SK-N-SH (cell line): ENCODE data around the gene PRRX2. TPM values are rescaled to one million over a fixed set of nuclear protein-coding genes. Genes with fewer than 3 reads are reported as not detected.

Source experiments
- CTCF ChIA-PET: fragments of 300-600, 350-600 bp; formaldehyde crosslinking; extraction: SDS; loops from one replicate; lab custom pipeline; 2021; lab: Yijun Ruan, JAX
- POLR2A ChIA-PET: fragments of 350-600 bp; sonication (Branson Sonifier 250); formaldehyde crosslinking; extraction: SDS; loops from one replicate; lab custom pipeline; 2020; ENCODE audit warnings: antibody characterized with exemption, inconsistent platforms; lab: Yijun Ruan, JAX
- DNase-seq: peaks from one replicate; pipeline ENCODE4 v3.0.0; 2012
- H2AFZ ChIP-seq: fragments of 200-600 bp; sonication (generic); 2 replicates; pipeline ENCODE4 v1.8.1; 2016; ENCODE audit warnings: antibody characterized with exemption, mild to moderate bottlenecking, low read depth
- H3F3A ChIP-seq: fragments of 200-600 bp; sonication (generic); replicated peaks from 2 replicates; pipeline ENCODE3; 2016; ENCODE audit warnings: antibody characterized with exemption, mild to moderate bottlenecking; ENCODE audit not compliant: insufficient read depth
- H3K27ac ChIP-seq, 2 experiments: fragments of 200-500 bp in 1 of 2; fragments of 200-600 bp in 1 of 2; sonication (Bioruptor generic) in 1 of 2; sonication (generic), shearing (Covaris generic) in 1 of 2; 2 replicates each; pipeline versions ENCODE4 v1.5.1 to v1.6.1; 2014 to 2016; ENCODE audit warnings: low read depth in 2 of 2, inconsistent platforms in 1 of 2, low read length in 1 of 2, mild to moderate bottlenecking in 1 of 2, mixed read lengths in 1 of 2
- H3K27me3 ChIP-seq: fragments of 200-600 bp; sonication (generic), shearing (Covaris generic); 2 replicates; pipeline ENCODE4 v1.6.1; 2016; ENCODE audit warnings: mixed run types; ENCODE audit not compliant: insufficient read depth
- H3K36me3 ChIP-seq, 2 experiments: fragments of 200-500 bp in 1 of 2; fragments of 200-600 bp in 1 of 2; sonication (Bioruptor generic) in 1 of 2; sonication (generic) in 1 of 2; replicated peaks in 1 of 2; 2 replicates each; pipeline versions ENCODE3 to v1.5.1; 2014 to 2016; ENCODE audit warnings: low read length in 1 of 2, mild to moderate bottlenecking in 1 of 2; ENCODE audit not compliant: insufficient read depth in 2 of 2, control insufficient read depth in 1 of 2
- H3K4me1 ChIP-seq, 2 experiments: fragments of 200-500 bp in 1 of 2; fragments of 200-600 bp in 1 of 2; sonication (Bioruptor generic) in 1 of 2; sonication (generic), shearing (Covaris generic) in 1 of 2; 2 replicates each; pipeline versions ENCODE4 v1.5.1 to v1.6.1; 2014 to 2016; ENCODE audit warnings: low read depth in 1 of 2, low read length in 1 of 2, mixed run types in 1 of 2; ENCODE audit not compliant: insufficient read depth in 2 of 2, control insufficient read depth in 1 of 2
- H3K4me2 ChIP-seq: fragments of 200-600 bp; sonication (generic), shearing (Covaris generic); 2 replicates; pipeline ENCODE4 v1.6.1; 2017; ENCODE audit warnings: mixed run types
- H3K4me3 ChIP-seq, 2 experiments: fragments of 200-500 bp in 1 of 2; fragments of 200-600 bp in 1 of 2; sonication (Bioruptor generic) in 1 of 2; sonication (generic), shearing (Covaris generic) in 1 of 2; 2 replicates each; pipeline versions ENCODE4 v1.5.1 to v1.8.1; 2014 to 2016; ENCODE audit warnings: low read depth in 2 of 2, inconsistent platforms in 1 of 2, low read length in 1 of 2, mild to moderate bottlenecking in 1 of 2, mixed read lengths in 1 of 2, moderate library complexity in 1 of 2
- H3K79me2 ChIP-seq: fragments of 200-600 bp; sonication (generic); 2 replicates; pipeline ENCODE4 v1.8.1; 2017; ENCODE audit warnings: mild to moderate bottlenecking; ENCODE audit not compliant: insufficient read depth
- H3K9ac ChIP-seq: fragments of 200-600 bp; sonication (generic); 2 replicates; pipeline ENCODE4 v1.6.1; 2017; ENCODE audit warnings: mixed run types
- H3K9me2 ChIP-seq: fragments of 200-600 bp; sonication (generic); 2 replicates; pipeline ENCODE4 v1.6.1; 2017; ENCODE audit warnings: mixed run types
- H3K9me3 ChIP-seq: fragments of 200-600 bp; sonication (generic); 2 replicates; pipeline ENCODE4 v1.6.1; 2017; ENCODE audit warnings: mixed run types, mild to moderate bottlenecking, moderate library complexity
- H4K20me1 ChIP-seq: fragments of 200-600 bp; sonication (generic); 2 replicates; pipeline ENCODE4 v1.6.1; 2017; ENCODE audit warnings: mild to moderate bottlenecking, mixed run types; ENCODE audit not compliant: insufficient read depth
- CHD2 ChIP-seq: fragments of 150-350 bp; IDR thresholded peaks from 2 replicates; pipeline ENCODE4 v1.6.1; 2018; ENCODE audit warnings: low read length; ENCODE audit not compliant: partially characterized antibody
- GATA2 ChIP-seq: sonication (generic); formaldehyde crosslinking; IDR thresholded peaks from 2 replicates; pipeline ENCODE4 v1.5.0; 2020; ENCODE audit warnings: mild to moderate bottlenecking, missing genetic modification reagents
- NRF1 ChIP-seq: IDR thresholded peaks from 2 replicates; pipeline ENCODE4 v1.6.1; 2012; ENCODE audit warnings: low read depth, mild to moderate bottlenecking, low read length
- PBX3 ChIP-seq: IDR thresholded peaks from 2 replicates; pipeline ENCODE4; 2012
- SIN3A ChIP-seq: IDR thresholded peaks from 2 replicates; pipeline ENCODE4 v1.6.1; 2012; ENCODE audit warnings: low read depth, mild to moderate bottlenecking, low read length, moderate library complexity, borderline replicate concordance
- TAF1 ChIP-seq: IDR thresholded peaks from 2 replicates; pipeline ENCODE4 v1.6.1; 2012; ENCODE audit warnings: low read depth, mild to moderate bottlenecking, low read length, moderate library complexity, borderline replicate concordance
- TCF12 ChIP-seq: IDR thresholded peaks from 2 replicates; pipeline ENCODE4 v1.4.0; 2012
- YY1 ChIP-seq: IDR thresholded peaks from 2 replicates; pipeline ENCODE4 v1.4.0; 2012; ENCODE audit warnings: low read depth, mild to moderate bottlenecking
- WGBS: methylation state at CpG from one replicate; pipeline ENCODE4 v1.1.6; 2017; ENCODE audit warnings: low lambda C conversion rate; 5-methylcytosine and 5-hydroxymethylcytosine counted together
- polyA plus RNA-seq, 3 experiments: library from polyadenylated mRNA; depleted of rRNA; stranded (reverse); fragments of >200 nt; gene quantifications; 2 replicates each; pipeline ENCODE4 v1.2.3, GENCODE V29; 2012

PRRX2 gene
- polyA plus RNA-seq, 1 of the 3 experiments (the other 2 are of a cell fraction) = 0.84 TPM

- no peak overlapping the region; a peak in 1 of 4 replicates for H3K27ac ChIP-seq
- no peak overlapping the region for H3K9ac ChIP-seq
- H3K4me2 ChIP-seq = peak overlapping the region; percentile 80
- H4K20me1 ChIP-seq = no peaks in the 10 kb centered on the region
- H3K4me3 ChIP-seq = peak overlapping the region; percentile 28 to 29; a peak in 3 of 4 replicates
- no peaks in the 10 kb centered on the region for H3K27me3 ChIP-seq
- WGBS = 67% methylated on average over 16 of the region's 31 CpGs
- H3K9me3 ChIP-seq = no peaks in the 10 kb centered on the region
- peak overlapping the region; percentile 79; the same call in 1 of the 2 replicates for H2AFZ ChIP-seq
- DNase-seq = peak; percentile 71
- no peaks in the 10 kb centered on the region for H3K9me2 ChIP-seq
- H3K4me1 ChIP-seq = peaks cover 5 to 20% of the 10 kb centered on the region in 2 experiments; a peak in 2 of 4 replicates
- POLR2A ChIA-PET = no interaction called here
- H3K36me3 ChIP-seq = no peaks in the 10 kb centered on the region
- TF ChIP-seq SIN3A (no peak), TCF12 (no peak), GATA2 (CRISPR knock-in tag) (0 out of 2 replicates have a peak, but pooled peaks have one; percentile 29), CHD2 (peak; percentile 15)
- H3F3A ChIP-seq = peaks cover 3% of the 10 kb centered on the region
- H3K79me2 ChIP-seq = no peaks in the 10 kb centered on the region
- CTCF ChIA-PET = interaction anchor here (0.8 to 6.1 kb wide), 7 partner anchors 13 to 111 kb away, joined by 3 to 78 read pairs (median 6); no protein-coding TSS in a partner anchor
These were observed 86.7 kb downstream of the PRRX2 start for GRCh38 chr9:129751841-129752801.

- WGBS = 20% methylated on average over 12 of the region's 23 CpGs
- H3K4me2 ChIP-seq = peak within 1 kb of the TSS; percentile 80
These were observed 87.7 kb downstream of the PRRX2 start, which contains the start of gene PTGES for GRCh38 chr9:129752900-129753729. Gene PTGES (minus strand): TSS chr9:129753042. CDS start chr9:129753012, 30 bp downstream.

More at GRCh38 chr9:129752900-129753729, 87.7 kb downstream of the PRRX2 start, which contains the start of gene PTGES:
- no peaks in the 10 kb centered on the region for H3K9me3 ChIP-seq
- DNase-seq = peak; percentile 86
- H3K27me3 ChIP-seq = no peaks in the 10 kb centered on the region
- TF ChIP-seq YY1 = no peak
- no peak for TF ChIP-seq SIN3A
- no peak for TF ChIP-seq PBX3
- TF ChIP-seq TAF1 = peak; percentile 45; the same call in 1 of the 2 replicates
- peak; percentile 39; the same call in 1 of the 2 replicates for TF ChIP-seq NRF1
- H3K4me3 ChIP-seq = peak within 1 kb of the TSS; percentile 28 to 29; a peak in 3 of 4 replicates
- H3F3A ChIP-seq = peaks cover 3% of the 10 kb centered on the region
- peak within 1 kb of the TSS; percentile 79 for H2AFZ ChIP-seq
- H3K79me2 ChIP-seq = no peaks in the 10 kb centered on the region
- H3K27ac ChIP-seq = no peak within 1 kb of the TSS; a peak in 1 of 4 replicates
- peaks cover 5 to 20% of the 10 kb centered on the region in 2 experiments; a peak in 2 of 4 replicates for H3K4me1 ChIP-seq
- H4K20me1 ChIP-seq = no peaks in the 10 kb centered on the region
- H3K9me2 ChIP-seq = no peaks in the 10 kb centered on the region
- no peaks in the 10 kb centered on the region for H3K36me3 ChIP-seq
- ChIA-PET POLR2A (no interaction called here), CTCF (interaction anchor here (1.0 to 6.1 kb wide), 4 partner anchors 14 to 111 kb away, joined by 3 to 78 read pairs (median 7); no protein-coding TSS in a partner anchor)
- H3K9ac ChIP-seq = no peak within 1 kb of the TSS
